Neural progenitor cell (in vitro differentiated cells): ENCODE results near the gene PDE7B. TPM values are rescaled to one million over a fixed set of nuclear protein-coding genes. Genes with fewer than 3 reads are reported as not detected.

Experiments used
- DNase-seq: peaks from one replicate; pipeline ENCODE4 v3.0.0-alpha.2; 2016; ENCODE audit warnings: low spot score
- H2AFZ ChIP-seq: fragments of 200-600 bp; sonication (generic); replicated peaks from 2 replicates; pipeline ENCODE4 v1.6.1; 2016; ENCODE audit warnings: antibody characterized with exemption
- H3F3A ChIP-seq: fragments of 200-600 bp; sonication (generic); 2 replicates; pipeline ENCODE4 v1.6.1; 2016; ENCODE audit warnings: antibody characterized with exemption, low read depth
- H3K27ac ChIP-seq: fragments of 200-600 bp; sonication (generic); 2 replicates; pipeline ENCODE4 v1.5.1; 2016; ENCODE audit warnings: mild to moderate bottlenecking
- H3K27me3 ChIP-seq: fragments of 200-600 bp; sonication (generic); 2 replicates; pipeline ENCODE4 v1.6.1; 2016; ENCODE audit warnings: mild to moderate bottlenecking, moderate library complexity
- H3K36me3 ChIP-seq: fragments of 200-600 bp; sonication (generic); 2 replicates; pipeline ENCODE4 v1.5.1; 2016
- H3K4me1 ChIP-seq: fragments of 200-600 bp; sonication (generic); 2 replicates; pipeline ENCODE4 v1.6.1; 2016; ENCODE audit warnings: mixed run types
- H3K4me2 ChIP-seq: fragments of 200-600 bp; sonication (generic); 2 replicates; pipeline ENCODE4 v1.6.1; 2016
- H3K4me3 ChIP-seq: fragments of 200-600 bp; sonication (generic); 2 replicates; pipeline ENCODE4 v1.5.1; 2016
- H3K79me2 ChIP-seq: fragments of 200-600 bp; sonication (generic); 2 replicates; pipeline ENCODE4 v1.6.1; 2016; ENCODE audit warnings: low read depth
- H3K9ac ChIP-seq: fragments of 200-600 bp; sonication (generic); 2 replicates; pipeline ENCODE4 v1.6.1; 2016
- H3K9me3 ChIP-seq: fragments of 200-600 bp; sonication (generic); 2 replicates; pipeline ENCODE4 v1.5.1; 2016; ENCODE audit warnings: low read depth
- H4K20me1 ChIP-seq: fragments of 200-600 bp; sonication (generic); 2 replicates; pipeline ENCODE4 v1.6.1; 2016; ENCODE audit warnings: low read depth
- H3K27ac Mint-ChIP-seq: 3 replicates; pipeline ENCODE4 v1.8.0; 2021; ENCODE audit warnings: mixed read lengths
- H3K27me3 Mint-ChIP-seq: 2 replicates; pipeline ENCODE4 v1.8.0; 2022; ENCODE audit warnings: low read depth, mild to moderate bottlenecking, inconsistent platforms, moderate library complexity, mixed read lengths; ENCODE audit not compliant: insufficient read depth
- H3K36me3 Mint-ChIP-seq: 3 replicates; pipeline ENCODE4 v1.8.0; 2021; ENCODE audit warnings: mixed read lengths
- H3K4me1 Mint-ChIP-seq: 3 replicates; pipeline ENCODE4 v1.8.0; 2021; ENCODE audit warnings: mixed read lengths
- H3K4me3 Mint-ChIP-seq: 3 replicates; pipeline ENCODE4 v1.8.0; 2021; ENCODE audit warnings: mild to moderate bottlenecking, moderate library complexity, mixed read lengths
- H3K9me3 Mint-ChIP-seq: 3 replicates; pipeline ENCODE4 v1.8.0; 2020; ENCODE audit warnings: mixed read lengths
- CTCF ChIP-seq: fragments of 200-600 bp; sonication (generic); IDR thresholded peaks from 2 replicates; pipeline ENCODE4 v1.5.1; 2017; ENCODE audit warnings: antibody characterized with exemption, mild to moderate bottlenecking
- EZH2 ChIP-seq: fragments of 200-600 bp; sonication (generic); IDR thresholded peaks from 2 replicates; pipeline ENCODE4 v1.6.1; 2017; ENCODE audit warnings: antibody characterized with exemption, mild to moderate bottlenecking, moderate library complexity
- EZH2phosphoT487 ChIP-seq: fragments of 200-600 bp; sonication (generic); IDR thresholded peaks from 2 replicates; pipeline ENCODE4 v1.6.1; 2017; ENCODE audit warnings: antibody characterized with exemption
- total RNA-seq: library from RNA; depleted of rRNA; stranded (reverse); fragments of >200 nt; gene quantifications from 2 replicates; pipeline ENCODE4 v1.2.3, GENCODE V29; 2015; ENCODE audit warnings: low replicate concordance

Gene PDE7B
- total RNA-seq, 1 donor from 2014 or later, result 0.04 TPM

DNA sequence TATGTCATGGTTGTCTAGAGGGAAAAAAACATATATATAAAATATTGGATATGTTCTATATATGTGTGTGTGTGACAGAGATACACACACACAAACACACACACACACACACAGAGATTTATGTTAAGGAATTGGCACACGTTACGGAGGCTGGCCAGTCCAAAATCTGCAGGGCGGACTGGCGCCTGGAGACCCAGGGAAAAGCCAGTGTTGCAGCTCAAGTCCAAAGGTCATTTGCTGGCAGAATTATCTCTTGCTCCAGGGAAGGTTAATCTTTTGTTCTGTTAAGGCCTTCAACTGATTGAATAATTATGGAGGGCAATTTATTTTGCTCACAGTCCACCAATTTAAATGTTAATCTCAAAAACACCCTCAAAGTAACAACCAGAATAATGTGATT is 37.5 kb upstream of the PDE7B start:
- H3K27ac Mint-ChIP-seq, result no peak overlapping the region
- no peak overlapping the region for H3K4me3 Mint-ChIP-seq
- no peaks in the 10 kb centered on the region for H4K20me1 ChIP-seq

GRCh38 chr6:135815216-135815615 is 36.3 kb upstream of the PDE7B start:
- Histone ChIP-seq H3K79me2 (no peaks in the 10 kb centered on the region), H3K36me3 (no peaks in the 10 kb centered on the region), H2AFZ (peak overlapping the region; percentile 9), H3F3A (no peaks in the 10 kb centered on the region), H3K9me3 (no peaks in the 10 kb centered on the region), H3K27me3 (no peaks in the 10 kb centered on the region), H3K4me1 (peaks cover 21% of the 10 kb centered on the region), H3K27ac (no peak overlapping the region), H4K20me1 (no peaks in the 10 kb centered on the region), H3K4me3 (no peak overlapping the region), H3K4me2 (no peak overlapping the region), H3K9ac (no peak overlapping the region)
- Mint-ChIP-seq H3K4me1 (peaks cover 24% of the 10 kb centered on the region), H3K27ac (no peak overlapping the region), H3K9me3 (no peaks in the 10 kb centered on the region), H3K27me3 (peaks cover 2% of the 10 kb centered on the region), H3K36me3 (no peaks in the 10 kb centered on the region), H3K4me3 (no peak overlapping the region)
- DNase-seq, result no peak
- no peak for TF ChIP-seq EZH2
- no peak for TF ChIP-seq CTCF
- no peak for TF ChIP-seq EZH2phosphoT487

More for the DNA sequence above, 37.5 kb upstream of the PDE7B start:
- no peak for DNase-seq
- no peak for TF ChIP-seq EZH2phosphoT487
- no peak for TF ChIP-seq EZH2
- Histone ChIP-seq H3K27ac (no peak overlapping the region), H2AFZ (no peak overlapping the region), H3K36me3 (no peaks in the 10 kb centered on the region), H3F3A (no peaks in the 10 kb centered on the region), H3K9ac (no peak overlapping the region), H3K4me3 (no peak overlapping the region), H3K4me2 (no peak overlapping the region), H3K9me3 (no peaks in the 10 kb centered on the region), H3K79me2 (no peaks in the 10 kb centered on the region), H3K4me1 (peaks cover 21% of the 10 kb centered on the region), H3K27me3 (no peaks in the 10 kb centered on the region)
- H3K4me1 Mint-ChIP-seq, result peaks cover 24% of the 10 kb centered on the region
- no peaks in the 10 kb centered on the region for H3K9me3 Mint-ChIP-seq
- H3K27me3 Mint-ChIP-seq, result peaks cover 2% of the 10 kb centered on the region
- no peaks in the 10 kb centered on the region for H3K36me3 Mint-ChIP-seq

DNA sequence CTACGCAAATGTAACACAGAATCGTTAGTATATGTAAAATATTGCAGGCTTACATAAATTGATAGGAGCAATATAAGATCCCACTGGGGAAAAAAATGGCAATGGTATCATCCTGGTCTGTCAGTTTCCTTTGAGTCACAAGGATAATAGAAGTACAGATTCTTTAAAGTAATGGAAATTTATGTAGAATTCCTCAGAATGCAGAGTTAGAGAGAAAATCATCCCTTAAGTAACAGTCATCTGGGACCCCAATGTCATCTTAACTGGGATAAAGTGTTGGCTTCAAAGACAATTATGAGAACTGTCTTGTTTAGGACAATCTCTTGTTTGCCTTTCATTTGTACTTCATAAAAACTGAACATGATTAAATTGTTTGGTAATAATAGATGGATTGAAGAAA is 34.5 kb upstream of the PDE7B start:
- Histone ChIP-seq H3K4me1 (peaks cover 12% of the 10 kb centered on the region), H3K27ac (no peak overlapping the region), H3K4me2 (no peak overlapping the region), H3K27me3 (no peaks in the 10 kb centered on the region), H4K20me1 (no peaks in the 10 kb centered on the region), H3K79me2 (no peaks in the 10 kb centered on the region), H2AFZ (no peak overlapping the region), H3K4me3 (no peak overlapping the region), H3K9ac (no peak overlapping the region), H3F3A (no peaks in the 10 kb centered on the region), H3K9me3 (no peaks in the 10 kb centered on the region), H3K36me3 (no peaks in the 10 kb centered on the region)
- DNase-seq, result no peak
- Mint-ChIP-seq H3K9me3 (no peaks in the 10 kb centered on the region), H3K36me3 (no peaks in the 10 kb centered on the region), H3K4me1 (peaks cover 12% of the 10 kb centered on the region), H3K27me3 (peaks cover 2% of the 10 kb centered on the region), H3K4me3 (no peak overlapping the region), H3K27ac (no peak overlapping the region)
- TF ChIP-seq EZH2, result no peak

DNA sequence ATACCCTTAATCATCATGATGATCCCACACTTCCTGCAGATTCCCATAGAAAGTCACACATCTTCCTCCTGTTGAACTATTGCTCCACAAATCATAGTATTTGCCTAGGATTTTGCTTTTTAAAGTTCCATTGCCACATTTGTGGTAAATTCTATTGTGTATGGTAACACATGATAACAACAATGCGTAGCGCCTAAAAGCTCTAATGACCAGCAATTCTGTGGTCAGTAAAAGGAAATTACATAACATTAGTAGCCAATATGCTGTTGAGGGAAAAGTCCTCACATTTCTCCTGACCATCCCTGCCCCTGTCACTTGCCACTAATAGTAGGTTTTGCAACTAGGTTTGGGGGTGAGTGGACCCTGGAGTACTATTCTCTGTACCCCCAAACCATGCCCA is 31.8 kb upstream of the PDE7B start:
- Mint-ChIP-seq H3K9me3 (no peaks in the 10 kb centered on the region), H3K27me3 (peaks cover 2% of the 10 kb centered on the region), H3K27ac (no peak overlapping the region), H3K4me1 (peaks cover 3% of the 10 kb centered on the region), H3K4me3 (no peak overlapping the region), H3K36me3 (no peaks in the 10 kb centered on the region)
- Histone ChIP-seq H3K79me2 (no peaks in the 10 kb centered on the region), H3K4me1 (peaks cover 12% of the 10 kb centered on the region), H3K4me3 (no peak overlapping the region), H3K9me3 (no peaks in the 10 kb centered on the region), H2AFZ (no peak overlapping the region), H3K9ac (no peak overlapping the region), H3F3A (no peaks in the 10 kb centered on the region), H4K20me1 (no peaks in the 10 kb centered on the region), H3K4me2 (no peak overlapping the region), H3K27ac (no peak overlapping the region), H3K27me3 (no peaks in the 10 kb centered on the region), H3K36me3 (no peaks in the 10 kb centered on the region)
- no peak for DNase-seq
- TF ChIP-seq EZH2phosphoT487 (no peak), EZH2 (no peak), CTCF (no peak)
